C4-2B (cell line): ENCODE results near the gene TSC22D4.

ENCODE experiments used
- CTCF ChIP-seq: fragments of 450-650 bp; conservative IDR thresholded peaks from 2 replicates; pipeline ENCODE4 v1.5.1; 2017; ENCODE audit warnings: mild to moderate bottlenecking
- ZFX ChIP-seq: fragments of 450-650 bp; IDR thresholded peaks from 2 replicates; pipeline ENCODE4 v1.6.1; 2017

DNA sequence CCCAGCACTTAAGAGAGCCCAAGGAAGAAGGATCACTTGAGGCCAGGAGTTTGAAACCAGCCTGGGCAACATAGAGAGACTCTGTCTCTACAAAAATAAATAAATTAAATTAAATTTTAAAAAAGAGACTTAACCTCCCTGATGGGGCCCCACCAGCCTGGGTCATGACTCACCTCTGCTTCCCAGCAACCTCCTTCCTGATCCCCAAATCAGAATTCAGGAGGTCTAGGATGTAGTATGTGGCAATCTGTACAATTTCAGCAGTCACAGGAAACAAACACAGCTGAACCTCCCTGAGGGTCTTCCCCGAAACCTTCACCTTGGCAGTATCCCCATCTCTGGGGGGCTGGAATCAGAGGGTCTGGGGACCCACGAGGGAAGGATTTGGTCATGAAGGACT is 33.0 kb downstream of the TSC22D4 start:
- TF ChIP-seq CTCF (no peak), ZFX (no peak)
